Right cardiac atrium (tissue), 5 donors: Measurements from ENCODE around the gene NBEAL2. TPM values are rescaled to one million over a fixed set of nuclear protein-coding genes. Genes with fewer than 3 reads are reported as not detected.

Source experiments
- polyA plus RNA-seq: library from polyadenylated mRNA; stranded (reverse); fragments of 200-250 nt; gene quantifications from one replicate; pipeline ENCODE4 v1.2.3, GENCODE V29; 2013
- total RNA-seq, 4 donors: library from RNA; stranded (reverse); fragmentation: NEBNext Ultra II Directional; extraction: Animal tissue kit (Norgen Biotek cat#: 25700); gene quantifications; one replicate each; pipeline ENCODE4 v1.2.1, GENCODE V29; 2021
- donor health status: healthy with polysubstance abuse.
- donor health status: DM: no; HTN: yes; CAD: no.
- donor health status: DM: no; HTN: no; CAD: no.
- donor health status: DM: no; HTN: yes; CAD: no; lungs with severe emphysema.
- donor health status: DM: yes; HTN: yes; CAD: no.

NBEAL2 gene
- total and polyA plus RNA-seq, 5 donors = 13.7 to 20.1 (median 16.6) TPM

Other genes starting within 250 kb of the NBEAL2 start
- gene MYL3, start 116.2 kb upstream of the NBEAL2 start, total RNA-seq = 100 to 1,000 TPM in 3 of 4 donors, 10 to 100 TPM in 1; 42.7 to 442 (median 293) TPM
- 1,012 TPM for gene MYL3, start 116.2 kb upstream of the NBEAL2 start, polyA plus RNA-seq
- gene PTH1R, start 101.9 kb upstream of the NBEAL2 start, total RNA-seq = 10 to 100 TPM in 3 of 4 donors, 1 to 10 TPM in 1; 9.3 to 15.6 (median 12.6) TPM
- gene PTH1R, start 101.9 kb upstream of the NBEAL2 start, polyA plus RNA-seq = 18.5 TPM
- gene CCDC12, start 2.9 kb upstream of the NBEAL2 start, total RNA-seq = 10 to 100 TPM; 31.2 to 37.7 (median 34.2) TPM
- gene CCDC12, start 2.9 kb upstream of the NBEAL2 start, polyA plus RNA-seq = 58.0 TPM
- gene SETD2, start 184.4 kb downstream of the NBEAL2 start, total RNA-seq = 10 to 100 TPM; 28.4 to 35.6 (median 32.0) TPM
- 10.3 TPM for gene SETD2, start 184.4 kb downstream of the NBEAL2 start, polyA plus RNA-seq